ENCODE data around the gene SELENOO.

The SELENOO gene, protein sequence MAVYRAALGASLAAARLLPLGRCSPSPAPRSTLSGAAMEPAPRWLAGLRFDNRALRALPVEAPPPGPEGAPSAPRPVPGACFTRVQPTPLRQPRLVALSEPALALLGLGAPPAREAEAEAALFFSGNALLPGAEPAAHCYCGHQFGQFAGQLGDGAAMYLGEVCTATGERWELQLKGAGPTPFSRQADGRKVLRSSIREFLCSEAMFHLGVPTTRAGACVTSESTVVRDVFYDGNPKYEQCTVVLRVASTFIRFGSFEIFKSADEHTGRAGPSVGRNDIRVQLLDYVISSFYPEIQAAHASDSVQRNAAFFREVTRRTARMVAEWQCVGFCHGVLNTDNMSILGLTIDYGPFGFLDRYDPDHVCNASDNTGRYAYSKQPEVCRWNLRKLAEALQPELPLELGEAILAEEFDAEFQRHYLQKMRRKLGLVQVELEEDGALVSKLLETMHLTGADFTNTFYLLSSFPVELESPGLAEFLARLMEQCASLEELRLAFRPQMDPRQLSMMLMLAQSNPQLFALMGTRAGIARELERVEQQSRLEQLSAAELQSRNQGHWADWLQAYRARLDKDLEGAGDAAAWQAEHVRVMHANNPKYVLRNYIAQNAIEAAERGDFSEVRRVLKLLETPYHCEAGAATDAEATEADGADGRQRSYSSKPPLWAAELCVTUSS

DNA sequence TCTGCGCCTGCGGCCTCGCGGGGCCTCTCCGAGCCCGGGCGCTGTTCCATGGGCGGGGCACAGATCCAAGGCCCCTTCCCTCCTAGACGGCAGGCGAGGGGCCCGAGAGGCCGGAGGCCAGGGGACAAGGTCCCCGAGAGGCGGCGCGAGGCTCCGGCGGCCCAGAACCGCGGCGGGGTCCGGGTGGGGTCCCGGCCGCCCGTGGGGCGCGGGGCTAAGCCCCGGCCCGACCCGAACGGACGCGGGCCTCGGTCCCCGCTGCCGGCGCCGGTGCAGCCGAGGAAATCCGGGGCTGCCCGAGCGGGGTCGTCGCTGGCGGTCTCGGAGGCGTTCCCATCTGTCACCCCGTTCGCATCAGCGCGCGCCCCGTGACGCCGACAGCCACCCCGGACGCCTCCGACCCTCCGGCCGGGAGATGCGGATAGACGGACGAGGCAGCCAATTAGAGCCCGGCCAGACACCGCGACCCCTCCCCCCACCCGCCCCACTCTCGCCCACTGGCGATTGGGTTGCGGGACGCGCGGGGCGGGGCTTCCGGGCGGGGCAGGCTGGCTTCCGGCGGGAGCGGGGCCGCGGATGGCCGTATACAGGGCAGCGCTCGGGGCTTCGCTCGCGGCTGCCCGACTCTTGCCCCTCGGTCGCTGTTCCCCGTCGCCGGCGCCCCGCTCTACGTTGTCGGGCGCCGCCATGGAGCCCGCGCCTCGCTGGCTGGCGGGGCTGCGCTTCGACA is at the start of gene SELENOO:
TSS of gene SELENOO (plus strand) at position 551 of the 730 bp plus-strand sequence. CDS start at position 577, 26 bp downstream.
- H3K27ac ChIP-seq (ENCODE audit: low read length), result no peak within 1 kb of the TSS
- DNase-seq (ENCODE audit: low read depth, low spot score), result no peak
- H3K9me3 ChIP-seq (ENCODE audit: control insufficient read depth, insufficient read depth, low read length), result no peaks in the 10 kb centered on the region
- peaks cover 2% of the 10 kb centered on the region; the same call in 1 of the 2 replicates for H3K4me1 ChIP-seq (ENCODE audit: control insufficient read depth, insufficient read depth, low read length)
- peak within 1 kb of the TSS; percentile 81 for H3K4me3 ChIP-seq (ENCODE audit: low read length)
- H3K27me3 ChIP-seq (ENCODE audit: control insufficient read depth, insufficient read depth, low read length), result no peaks in the 10 kb centered on the region
- no CpG with 5 or more reads among the region's 105 CpGs for WGBS (ENCODE audit: insufficient coverage, insufficient read length)
- peaks cover 8% of the 10 kb centered on the region for H3K36me3 ChIP-seq (ENCODE audit: control insufficient read depth, insufficient read depth, low read length)

DNA sequence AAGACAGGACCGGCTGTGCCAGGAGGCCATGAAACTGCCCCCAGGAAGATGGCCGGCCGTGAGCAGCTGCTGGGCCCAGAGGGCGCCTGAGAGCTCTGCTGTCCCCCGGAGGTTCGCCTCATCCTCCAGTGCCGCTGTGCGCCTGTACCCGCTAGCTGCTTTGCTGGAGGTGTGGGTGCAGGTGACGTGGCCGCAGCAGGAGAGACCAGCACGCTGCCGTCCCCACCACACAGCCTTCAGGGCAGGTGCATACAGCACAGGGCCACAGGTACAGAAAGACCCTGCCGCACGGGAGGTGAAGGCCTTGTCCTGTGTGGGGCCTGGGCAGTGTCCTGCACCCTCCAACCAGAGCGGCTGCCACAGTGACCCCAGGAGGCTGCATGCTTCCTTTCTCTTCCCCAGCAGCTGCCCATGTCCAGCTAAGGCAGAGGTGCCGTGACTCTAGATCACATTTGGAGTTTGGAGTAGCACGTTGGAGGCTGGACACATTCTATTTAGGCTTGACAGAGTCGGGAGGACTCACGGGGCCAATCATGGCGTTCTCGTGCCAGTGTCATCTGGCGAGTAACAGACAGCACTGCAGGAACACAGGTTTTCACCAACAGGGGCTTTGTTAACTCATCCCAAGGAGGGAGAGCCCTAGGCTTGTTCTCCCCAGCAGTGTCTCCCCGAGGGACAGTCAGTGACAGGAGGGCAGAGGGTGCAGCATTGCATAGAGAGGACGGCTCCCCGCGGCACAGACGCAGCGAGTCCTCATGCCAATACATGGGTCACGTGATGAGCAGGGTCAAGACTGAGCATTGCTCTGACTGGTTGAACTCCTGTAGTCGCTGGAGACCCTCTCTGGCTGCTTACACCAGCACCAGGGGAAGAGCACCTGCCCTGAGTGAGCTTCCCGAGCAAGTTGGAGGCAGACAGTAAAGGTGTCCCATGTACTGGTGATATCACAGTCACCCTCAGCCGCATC is 49.0 kb upstream of the SELENOO start:
- no peaks in the 10 kb centered on the region for H3K36me3 ChIP-seq (ENCODE audit: control insufficient read depth, insufficient read depth, low read length)
- no peak for DNase-seq (ENCODE audit: low read depth, low spot score)
- no peak overlapping the region for H3K4me3 ChIP-seq (ENCODE audit: low read length)
- no peak overlapping the region for H3K27ac ChIP-seq (ENCODE audit: low read length)
- H3K4me1 ChIP-seq (ENCODE audit: control insufficient read depth, insufficient read depth, low read length), result no peaks in the 10 kb centered on the region; the same call in 1 of the 2 replicates
- H3K9me3 ChIP-seq (ENCODE audit: control insufficient read depth, insufficient read depth, low read length), result no peaks in the 10 kb centered on the region
- H3K27me3 ChIP-seq (ENCODE audit: control insufficient read depth, insufficient read depth, low read length), result no peaks in the 10 kb centered on the region
- no CpG with 5 or more reads among the region's 33 CpGs for WGBS (ENCODE audit: insufficient coverage, insufficient read length)

DNA sequence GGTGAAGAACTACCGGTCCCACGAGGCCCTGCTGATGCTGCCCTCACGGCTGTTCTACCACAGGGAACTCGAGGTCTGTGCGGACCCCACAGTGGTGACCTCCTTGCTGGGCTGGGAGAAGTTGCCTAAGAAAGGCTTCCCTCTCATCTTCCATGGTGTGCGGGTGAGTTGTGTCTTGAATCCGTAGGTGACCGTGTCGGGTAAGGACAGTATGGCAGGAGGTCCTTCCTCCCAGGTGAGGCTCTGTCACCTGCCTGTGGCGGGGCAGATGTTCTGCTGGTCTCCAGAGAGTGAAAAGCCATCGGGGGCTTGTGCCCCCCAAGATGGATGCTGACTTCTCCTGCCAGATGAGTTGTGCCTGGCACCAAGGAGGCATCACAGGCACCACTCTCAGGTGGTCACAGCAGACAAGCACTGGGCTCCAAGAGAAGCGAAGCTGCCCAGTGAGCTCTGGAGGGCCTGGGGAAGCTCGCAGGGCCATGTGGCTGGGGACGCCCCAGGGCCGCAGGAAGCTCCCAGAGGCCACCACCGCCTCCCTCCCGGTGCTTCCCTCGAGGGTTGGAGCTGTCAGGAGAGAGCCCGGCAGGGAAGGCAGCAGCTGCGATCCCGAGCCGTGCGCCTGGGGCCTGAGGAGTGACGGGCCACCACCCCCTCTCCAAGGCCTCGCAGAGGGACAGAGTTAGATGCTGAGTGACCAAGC is 47.6 kb upstream of the SELENOO start:
- Histone ChIP-seq H3K36me3 (ENCODE audit: control insufficient read depth, insufficient read depth, low read length) (no peaks in the 10 kb centered on the region), H3K4me1 (ENCODE audit: control insufficient read depth, insufficient read depth, low read length) (no peaks in the 10 kb centered on the region; the same call in 1 of the 2 replicates), H3K27ac (ENCODE audit: low read length) (no peak overlapping the region), H3K4me3 (ENCODE audit: low read length) (no peak overlapping the region), H3K27me3 (ENCODE audit: control insufficient read depth, insufficient read depth, low read length) (no peaks in the 10 kb centered on the region), H3K9me3 (ENCODE audit: control insufficient read depth, insufficient read depth, low read length) (no peaks in the 10 kb centered on the region)
- WGBS (ENCODE audit: insufficient coverage, insufficient read length), result no CpG with 5 or more reads among the region's 25 CpGs
- DNase-seq (ENCODE audit: low read depth, low spot score), result no peak

DNA sequence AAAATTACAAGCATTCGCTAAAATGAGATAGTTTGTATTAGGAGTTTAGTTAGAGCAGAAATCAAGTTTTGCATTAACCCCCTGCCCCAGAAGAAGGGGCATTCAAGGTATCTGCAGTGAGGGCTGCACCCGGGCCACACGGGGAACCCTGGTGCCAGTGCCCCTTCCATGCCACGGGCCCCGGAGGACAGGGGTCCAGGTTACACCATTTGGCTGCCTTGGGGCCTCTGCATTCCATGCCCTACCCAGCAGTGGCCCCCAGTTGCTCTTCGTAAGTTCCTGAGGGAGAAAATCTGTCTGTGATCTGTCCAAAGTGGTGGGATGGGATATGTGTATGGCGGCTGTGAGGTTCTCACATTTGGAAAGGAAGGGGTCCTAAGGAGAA is 47.1 kb upstream of the SELENOO start:
- WGBS (ENCODE audit: insufficient coverage, insufficient read length), result no CpG with 5 or more reads among the region's 7 CpGs
- H3K27ac ChIP-seq (ENCODE audit: low read length), result no peak overlapping the region
- no peaks in the 10 kb centered on the region for H3K9me3 ChIP-seq (ENCODE audit: control insufficient read depth, insufficient read depth, low read length)
- no peaks in the 10 kb centered on the region; the same call in 1 of the 2 replicates for H3K4me1 ChIP-seq (ENCODE audit: control insufficient read depth, insufficient read depth, low read length)
- no peak overlapping the region for H3K4me3 ChIP-seq (ENCODE audit: low read length)
- no peaks in the 10 kb centered on the region for H3K36me3 ChIP-seq (ENCODE audit: control insufficient read depth, insufficient read depth, low read length)
- no peaks in the 10 kb centered on the region for H3K27me3 ChIP-seq (ENCODE audit: control insufficient read depth, insufficient read depth, low read length)
- no peak for DNase-seq (ENCODE audit: low read depth, low spot score)

DNA sequence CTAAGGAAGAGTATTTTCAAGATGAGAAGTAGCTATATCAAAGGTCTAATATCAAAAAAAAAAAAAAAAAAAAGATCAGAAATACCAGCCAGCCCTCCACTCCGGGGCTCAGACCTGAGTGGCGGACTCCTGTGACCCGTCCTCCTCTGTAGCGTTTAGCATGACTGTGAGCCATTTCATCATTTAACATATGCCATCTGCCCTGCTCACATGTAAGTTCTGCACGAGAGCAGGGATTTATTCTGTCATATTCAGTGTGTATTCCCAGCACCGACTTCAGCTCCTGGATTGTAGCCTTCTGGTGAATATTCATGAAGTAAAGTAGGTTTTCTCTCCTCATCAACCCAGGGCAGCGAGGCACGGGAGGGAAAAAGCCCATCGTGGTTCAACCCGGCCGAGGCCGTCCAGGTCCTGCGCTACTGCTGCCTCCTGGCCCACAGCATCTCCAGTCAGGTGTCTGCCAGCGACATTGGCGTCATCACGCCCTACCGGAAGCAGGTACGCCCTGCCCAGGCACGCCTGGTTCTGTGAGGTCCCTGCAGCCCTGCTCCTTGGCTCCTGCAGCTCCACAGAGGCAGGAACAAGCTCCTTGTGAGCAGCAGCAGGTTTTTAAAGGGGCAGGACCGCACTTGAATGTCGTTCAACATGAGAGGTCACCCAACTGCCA is 43.0 kb upstream of the SELENOO start:
- WGBS (ENCODE audit: insufficient coverage, insufficient read length), result no CpG with 5 or more reads among the region's 21 CpGs
- Histone ChIP-seq H3K36me3 (ENCODE audit: control insufficient read depth, insufficient read depth, low read length) (no peaks in the 10 kb centered on the region), H3K27ac (ENCODE audit: low read length) (no peak overlapping the region), H3K9me3 (ENCODE audit: control insufficient read depth, insufficient read depth, low read length) (no peaks in the 10 kb centered on the region), H3K4me3 (ENCODE audit: low read length) (no peak overlapping the region), H3K27me3 (ENCODE audit: control insufficient read depth, insufficient read depth, low read length) (no peaks in the 10 kb centered on the region), H3K4me1 (ENCODE audit: control insufficient read depth, insufficient read depth, low read length) (no peaks in the 10 kb centered on the region; the same call in 1 of the 2 replicates)
- DNase-seq (ENCODE audit: low read depth, low spot score), result no peak

DNA sequence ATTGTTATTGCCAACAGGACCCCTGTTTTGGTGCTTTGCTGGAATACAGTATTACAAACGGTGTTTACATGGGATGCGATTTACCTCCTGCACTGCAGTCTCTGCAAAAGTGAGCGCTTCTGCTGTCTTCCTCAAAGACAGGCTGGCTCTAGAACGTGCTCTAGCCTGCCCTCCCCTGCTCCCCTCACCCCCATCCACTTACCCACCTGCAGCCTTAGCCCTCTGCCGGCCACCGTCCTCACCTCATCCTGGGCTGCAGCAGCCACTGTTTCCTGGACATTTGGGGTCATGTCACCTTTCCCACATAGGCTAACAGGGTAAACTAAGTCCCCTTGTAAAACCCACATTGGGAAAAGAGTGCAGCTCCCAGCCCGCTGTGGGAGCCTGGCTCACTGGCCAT is 39.9 kb upstream of the SELENOO start:
- Histone ChIP-seq H3K4me1 (ENCODE audit: control insufficient read depth, insufficient read depth, low read length) (no peaks in the 10 kb centered on the region; the same call in 1 of the 2 replicates), H3K27me3 (ENCODE audit: control insufficient read depth, insufficient read depth, low read length) (no peaks in the 10 kb centered on the region), H3K9me3 (ENCODE audit: control insufficient read depth, insufficient read depth, low read length) (no peaks in the 10 kb centered on the region)

DNA sequence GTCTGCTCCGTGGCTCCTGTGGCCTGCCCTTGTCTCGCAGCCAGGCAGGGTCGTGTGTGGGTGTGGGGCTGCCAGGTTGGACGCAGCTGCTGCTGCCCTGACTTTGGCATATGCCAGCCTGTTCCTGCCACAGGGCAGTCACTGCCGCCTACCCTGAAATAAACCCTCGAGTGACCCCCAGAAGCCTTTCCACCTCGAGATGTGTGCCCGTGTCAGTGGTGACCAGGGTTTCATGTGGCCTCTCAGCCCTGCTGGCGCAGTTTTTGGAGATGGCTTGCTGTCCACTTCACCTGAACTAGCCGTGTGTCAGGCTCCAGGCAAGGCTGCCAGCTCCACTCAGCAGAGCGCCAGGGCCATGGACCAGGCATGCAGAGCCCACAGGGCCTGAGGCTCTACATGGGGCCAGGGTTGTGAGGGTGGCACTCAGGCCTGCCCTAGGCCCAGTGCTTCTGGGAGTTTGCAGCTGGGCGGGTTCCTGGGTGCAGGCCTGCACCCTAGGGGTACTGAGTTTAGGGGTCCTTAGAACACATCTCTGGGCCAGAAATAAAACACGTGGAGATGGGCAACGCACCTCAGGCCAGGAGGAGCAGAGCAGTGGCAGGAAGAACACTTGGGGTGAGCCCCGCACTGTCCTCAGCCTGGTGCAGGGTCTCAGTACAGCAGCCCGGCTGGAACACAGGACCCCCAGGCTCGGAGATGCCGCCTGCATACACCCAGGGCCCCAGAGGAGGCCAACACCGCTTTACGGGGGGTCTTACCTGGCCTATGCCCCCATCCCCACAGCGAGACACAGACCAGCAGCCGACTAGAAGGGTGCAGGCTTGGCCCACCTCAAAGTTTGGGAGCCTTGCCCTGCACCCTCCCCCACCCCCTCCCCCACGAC is 39.1 kb upstream of the SELENOO start:
- Histone ChIP-seq H3K4me1 (ENCODE audit: control insufficient read depth, insufficient read depth, low read length) (no peaks in the 10 kb centered on the region; the same call in 1 of the 2 replicates), H3K4me3 (ENCODE audit: low read length) (no peak overlapping the region; the same call in 1 of the 2 replicates), H3K27me3 (ENCODE audit: control insufficient read depth, insufficient read depth, low read length) (no peaks in the 10 kb centered on the region), H3K36me3 (ENCODE audit: control insufficient read depth, insufficient read depth, low read length) (no peaks in the 10 kb centered on the region), H3K9me3 (ENCODE audit: control insufficient read depth, insufficient read depth, low read length) (no peaks in the 10 kb centered on the region), H3K27ac (ENCODE audit: low read length) (no peak overlapping the region)
- DNase-seq (ENCODE audit: low read depth, low spot score), result no peak
- no CpG with 5 or more reads among the region's 23 CpGs for WGBS (ENCODE audit: insufficient coverage, insufficient read length)

More for the DNA sequence above, 39.9 kb upstream of the SELENOO start:
- no peaks in the 10 kb centered on the region for H3K36me3 ChIP-seq (ENCODE audit: control insufficient read depth, insufficient read depth, low read length)
- DNase-seq (ENCODE audit: low read depth, low spot score), result no peak
- H3K4me3 ChIP-seq (ENCODE audit: low read length), result no peak overlapping the region
- H3K27ac ChIP-seq (ENCODE audit: low read length), result no peak overlapping the region
- WGBS (ENCODE audit: insufficient coverage, insufficient read length), result no CpG with 5 or more reads among the region's 7 CpGs

DNA sequence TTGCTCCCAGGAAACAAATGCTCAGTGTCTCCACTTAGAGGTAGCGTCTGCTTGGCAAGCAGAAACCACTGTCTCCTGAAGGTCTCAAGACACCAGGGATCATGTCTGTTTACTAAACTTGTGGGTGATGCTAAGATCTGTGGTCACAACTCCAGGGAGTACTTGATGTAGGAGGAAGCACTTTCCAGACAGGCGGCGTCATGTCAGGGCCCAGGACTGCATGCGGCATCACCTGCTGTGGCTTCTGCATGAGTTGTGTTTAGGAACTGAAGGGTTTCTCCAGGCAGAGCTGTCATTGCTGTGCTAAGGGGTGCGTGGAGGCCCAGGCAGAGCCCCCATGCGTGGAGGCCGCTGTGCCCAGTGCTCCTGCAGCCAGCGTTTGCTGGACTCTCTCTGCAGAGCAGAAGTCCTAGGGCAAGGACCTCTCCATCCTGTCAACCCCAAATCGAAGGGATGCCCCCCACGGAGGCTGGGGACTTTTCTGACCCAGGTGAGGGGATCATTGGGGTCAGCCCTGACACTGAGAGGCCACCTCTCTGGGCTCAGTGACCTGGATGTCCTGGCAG is 38.3 kb upstream of the SELENOO start:
- no peaks in the 10 kb centered on the region; the same call in 1 of the 2 replicates for H3K4me1 ChIP-seq (ENCODE audit: control insufficient read depth, insufficient read depth, low read length)
- no peaks in the 10 kb centered on the region for H3K27me3 ChIP-seq (ENCODE audit: control insufficient read depth, insufficient read depth, low read length)
- no peak overlapping the region for H3K4me3 ChIP-seq (ENCODE audit: low read length)
- no peak overlapping the region for H3K27ac ChIP-seq (ENCODE audit: low read length)
- H3K9me3 ChIP-seq (ENCODE audit: control insufficient read depth, insufficient read depth, low read length), result no peaks in the 10 kb centered on the region
- no peak for DNase-seq (ENCODE audit: low read depth, low spot score)
- no CpG with 5 or more reads among the region's 10 CpGs for WGBS (ENCODE audit: insufficient coverage, insufficient read length)
- H3K36me3 ChIP-seq (ENCODE audit: control insufficient read depth, insufficient read depth, low read length), result no peaks in the 10 kb centered on the region
